IPS-18a (cell line): Measurements from ENCODE around the gene ASB13.
A peak's percentile ranks its signal among the peaks of the same experiment; 100 is the strongest.

Source experiments
- H3K27ac ChIP-seq: one replicate; pipeline ENCODE4 v1.5.1; 2013; ENCODE audit warnings: low read length
- H3K27me3 ChIP-seq: one replicate; pipeline ENCODE4 v1.6.1; 2013; ENCODE audit warnings: mild to moderate bottlenecking, low read length; ENCODE audit not compliant: control insufficient read depth, insufficient read depth
- H3K36me3 ChIP-seq: one replicate; pipeline ENCODE4 v1.6.1; 2013; ENCODE audit warnings: low read depth, low read length; ENCODE audit not compliant: control insufficient read depth
- H3K4me1 ChIP-seq: one replicate; pipeline ENCODE4 v1.6.1; 2013; ENCODE audit warnings: low read depth, low read length; ENCODE audit not compliant: control insufficient read depth
- H3K4me3 ChIP-seq: one replicate; pipeline ENCODE4 v1.5.1; 2013; ENCODE audit warnings: low read length
- H3K9ac ChIP-seq: one replicate; pipeline ENCODE4 v1.6.1; 2013; ENCODE audit warnings: mild to moderate bottlenecking, low read length, moderate library complexity
- H3K9me3 ChIP-seq: one replicate; pipeline ENCODE4 v1.6.1; 2013; ENCODE audit warnings: low read depth, low read length; ENCODE audit not compliant: control insufficient read depth

ASB13 gene

GRCh38 chr10:5666841-5667630, 641 bp upstream of the ASB13 start:
- Histone ChIP-seq H3K4me3 (peak overlapping the region; percentile 80), H3K9me3 (no peaks in the 10 kb centered on the region), H3K27me3 (peaks cover 18% of the 10 kb centered on the region), H3K27ac (no peak overlapping the region), H3K36me3 (no peaks in the 10 kb centered on the region), H3K9ac (no peak overlapping the region), H3K4me1 (peaks cover 19% of the 10 kb centered on the region)

- H3K36me3 ChIP-seq = no peaks in the 10 kb centered on the region
- peak overlapping the region; percentile 84 for H3K4me3 ChIP-seq
- H3K9ac ChIP-seq = peak overlapping the region; percentile 63
- H3K4me1 ChIP-seq = peaks cover 19% of the 10 kb centered on the region
- no peak overlapping the region for H3K27ac ChIP-seq
- H3K9me3 ChIP-seq = no peaks in the 10 kb centered on the region
- H3K27me3 ChIP-seq = peaks cover 18% of the 10 kb centered on the region
Measured at GRCh38 chr10:5665373-5666007, 905 bp downstream of the ASB13 start.

- H3K36me3 ChIP-seq = no peaks in the 10 kb centered on the region
Measured at GRCh38 chr10:5663692-5664427, 2.5 kb downstream of the ASB13 start.

GRCh38 chr10:5662708-5663579, 3.5 kb downstream of the ASB13 start:
- H3K9me3 ChIP-seq = no peaks in the 10 kb centered on the region
- H3K4me3 ChIP-seq = no peak overlapping the region
- peaks cover 19% of the 10 kb centered on the region for H3K4me1 ChIP-seq
- peaks cover 18% of the 10 kb centered on the region for H3K27me3 ChIP-seq
- H3K9ac ChIP-seq = no peak overlapping the region
- H3K36me3 ChIP-seq = no peaks in the 10 kb centered on the region
- H3K27ac ChIP-seq = no peak overlapping the region

More at GRCh38 chr10:5663692-5664427, 2.5 kb downstream of the ASB13 start:
- no peak overlapping the region for H3K4me3 ChIP-seq
- peaks cover 18% of the 10 kb centered on the region for H3K27me3 ChIP-seq
- H3K9me3 ChIP-seq = no peaks in the 10 kb centered on the region
- H3K4me1 ChIP-seq = peaks cover 19% of the 10 kb centered on the region
- no peak overlapping the region for H3K9ac ChIP-seq
- no peak overlapping the region for H3K27ac ChIP-seq

GRCh38 chr10:5661043-5661442, 5.4 kb downstream of the ASB13 start:
- Histone ChIP-seq H3K36me3 (no peaks in the 10 kb centered on the region), H3K27ac (no peak overlapping the region), H3K4me3 (no peak overlapping the region), H3K27me3 (peaks cover 6% of the 10 kb centered on the region), H3K9me3 (no peaks in the 10 kb centered on the region), H3K9ac (no peak overlapping the region), H3K4me1 (peaks cover 15% of the 10 kb centered on the region)

- H3K4me3 ChIP-seq = no peak overlapping the region
- no peak overlapping the region for H3K9ac ChIP-seq
- peaks cover 10% of the 10 kb centered on the region for H3K4me1 ChIP-seq
- no peaks in the 10 kb centered on the region for H3K9me3 ChIP-seq
- no peaks in the 10 kb centered on the region for H3K27me3 ChIP-seq
- no peaks in the 10 kb centered on the region for H3K36me3 ChIP-seq
- no peak overlapping the region for H3K27ac ChIP-seq
Measured at GRCh38 chr10:5659702-5660528, 6.5 kb downstream of the ASB13 start.

GRCh38 chr10:5658871-5659618, 7.3 kb downstream of the ASB13 start:
- Histone ChIP-seq H3K27me3 (no peaks in the 10 kb centered on the region), H3K9ac (no peak overlapping the region), H3K4me1 (peaks cover 12% of the 10 kb centered on the region), H3K9me3 (no peaks in the 10 kb centered on the region), H3K36me3 (no peaks in the 10 kb centered on the region), H3K27ac (no peak overlapping the region), H3K4me3 (no peak overlapping the region)

- Histone ChIP-seq H3K9me3 (no peaks in the 10 kb centered on the region), H3K4me1 (peaks cover 4% of the 10 kb centered on the region), H3K27ac (no peak overlapping the region), H3K9ac (no peak overlapping the region), H3K36me3 (no peaks in the 10 kb centered on the region), H3K4me3 (no peak overlapping the region), H3K27me3 (no peaks in the 10 kb centered on the region)
Measured at GRCh38 chr10:5656737-5657579, 9.4 kb downstream of the ASB13 start.

- H3K27me3 ChIP-seq = no peaks in the 10 kb centered on the region
- no peak overlapping the region for H3K4me3 ChIP-seq
- H3K4me1 ChIP-seq = peaks cover 4% of the 10 kb centered on the region
- H3K9me3 ChIP-seq = no peaks in the 10 kb centered on the region
- H3K27ac ChIP-seq = no peak overlapping the region
- H3K9ac ChIP-seq = no peak overlapping the region
- H3K36me3 ChIP-seq = no peaks in the 10 kb centered on the region
Measured at GRCh38 chr10:5655121-5655520, 11.3 kb downstream of the ASB13 start.
